NCI-H510A treated with DMSO at 0.1 percent for 48 hours (cell line): ENCODE data around the gene PASK.

Experiments used
- DNase-seq: peaks from one replicate; lab custom pipeline; 2025; lab: John Stamatoyannopoulos, UW

The PASK gene

GRCh38 chr2:241126201-241126611, 23.1 kb downstream of the PASK start:
- DNase-seq, result no peak

GRCh38 chr2:241125626-241126025, 23.6 kb downstream of the PASK start:
- no peak for DNase-seq

GRCh38 chr2:241123816-241124536, 25.3 kb downstream of the PASK start:
- no peak for DNase-seq

GRCh38 chr2:241122376-241123002, 26.8 kb downstream of the PASK start:
- no peak for DNase-seq

GRCh38 chr2:241121008-241121407, 28.3 kb downstream of the PASK start:
- DNase-seq, result no peak

- no peak for DNase-seq
Observed at GRCh38 chr2:241120440-241120839, 28.8 kb downstream of the PASK start.

- no peak for DNase-seq
Observed at GRCh38 chr2:241118737-241119505, 30.4 kb downstream of the PASK start.

- DNase-seq, result no peak
Observed at GRCh38 chr2:241116606-241117560, 32.4 kb downstream of the PASK start.

- DNase-seq, result no peak
Observed at GRCh38 chr2:241115361-241115760, 33.9 kb downstream of the PASK start.

GRCh38 chr2:241114836-241115235, 34.4 kb downstream of the PASK start:
- DNase-seq, result no peak

- DNase-seq, result no peak
Observed at GRCh38 chr2:241112592-241112991, 36.7 kb downstream of the PASK start.

- no peak for DNase-seq
Observed at GRCh38 chr2:241112046-241112445, 37.2 kb downstream of the PASK start.

GRCh38 chr2:241111440-241111805, 37.8 kb downstream of the PASK start:
- no peak for DNase-seq

GRCh38 chr2:241110607-241111439, 38.4 kb downstream of the PASK start:
- DNase-seq, result no peak

- DNase-seq, result no peak
Observed at GRCh38 chr2:241110089-241110606, 39.1 kb downstream of the PASK start.

GRCh38 chr2:241109210-241110088, 39.8 kb downstream of the PASK start:
- no peak for DNase-seq

GRCh38 chr2:241108271-241109209, 40.7 kb downstream of the PASK start:
- DNase-seq, result no peak

GRCh38 chr2:241107031-241107783, 42.1 kb downstream of the PASK start:
- no peak for DNase-seq
